ENCODE measurements around the gene SNAPC5. TPM values are rescaled to one million over a fixed set of nuclear protein-coding genes. Genes with fewer than 3 reads are reported as not detected.

The SNAPC5 gene
- polyA plus RNA-seq, 1 donor (not counting 4 experiments of a cell fraction or from before 2014, with no cell fraction given) = 16.1 TPM

DNA sequence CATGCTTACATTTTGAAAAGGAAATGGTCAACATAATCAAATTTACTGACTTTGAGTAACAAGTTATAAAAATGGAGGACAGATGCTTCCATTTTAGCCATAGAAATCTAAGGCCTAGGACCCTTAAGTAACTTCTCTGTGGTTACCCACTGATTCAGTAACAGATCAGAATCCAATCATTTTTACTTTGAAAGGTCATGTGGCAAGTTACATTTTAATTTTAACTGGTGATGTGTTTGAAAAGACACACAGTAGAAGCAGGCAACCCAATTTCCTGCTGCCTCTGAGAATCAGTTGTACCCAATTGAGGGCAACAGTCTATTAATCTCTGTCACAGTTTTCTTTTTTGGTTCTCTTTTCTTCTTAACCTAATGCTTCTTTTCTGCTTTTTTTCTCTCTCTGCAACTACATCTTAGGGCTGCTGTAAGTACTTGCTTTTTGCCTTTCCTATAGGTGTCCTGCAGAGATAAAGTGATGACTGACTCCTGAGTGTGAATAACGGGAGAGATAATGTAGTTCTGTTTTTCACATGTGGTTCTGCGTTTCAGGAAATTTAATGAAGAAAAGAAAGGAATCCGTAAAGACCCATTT, 10.8 kb upstream of the SNAPC5 start:
- FAIRE-seq = no peak
- Histone ChIP-seq H3K9me3 (ENCODE audit: control insufficient read depth, low read depth, low read length) (no peaks in the 10 kb centered on the region), H3K36me3 (ENCODE audit: control insufficient read depth in 2 of 2, extremely low read depth in 1 of 2, insufficient read depth in 2 of 2, low read length in 2 of 2) (peaks cover 2 to 5% of the 10 kb centered on the region in 2 experiments), H3K4me2 (ENCODE audit: control insufficient read depth, extremely low read depth, insufficient read depth, low read depth, low read length) (no peak overlapping the region), H2AFZ (ENCODE audit: control insufficient read depth, low read length) (no peak overlapping the region), H3K27me3 (ENCODE audit: control insufficient read depth, extremely low read depth, insufficient read depth, low read length) (no peaks in the 10 kb centered on the region), H4K20me1 (ENCODE audit: control insufficient read depth, extremely low read depth, insufficient read depth, low read length) (no peaks in the 10 kb centered on the region), H3K27ac (ENCODE audit: control insufficient read depth, insufficient read depth, low read length) (no peak overlapping the region), H3K9ac (ENCODE audit: control insufficient read depth, extremely low read depth, insufficient read depth, low read length) (no peak overlapping the region), H3K9me1 (ENCODE audit: control insufficient read depth, extremely low read depth, insufficient read depth, low read length) (no peaks in the 10 kb centered on the region), H3K4me3 (ENCODE audit: control insufficient read depth in 2 of 3, extremely low read depth in 1 of 3, insufficient read depth in 2 of 3, low read depth in 1 of 3, low read length in 3 of 3) (no peak overlapping the region), H3K4me1 (ENCODE audit: control insufficient read depth, extremely low read depth, insufficient read depth, low read length) (peaks cover 7% of the 10 kb centered on the region), H3K79me2 (ENCODE audit: control insufficient read depth, insufficient read depth, low read length) (peaks cover 45% of the 10 kb centered on the region)
- TF ChIP-seq, protein P1, sequence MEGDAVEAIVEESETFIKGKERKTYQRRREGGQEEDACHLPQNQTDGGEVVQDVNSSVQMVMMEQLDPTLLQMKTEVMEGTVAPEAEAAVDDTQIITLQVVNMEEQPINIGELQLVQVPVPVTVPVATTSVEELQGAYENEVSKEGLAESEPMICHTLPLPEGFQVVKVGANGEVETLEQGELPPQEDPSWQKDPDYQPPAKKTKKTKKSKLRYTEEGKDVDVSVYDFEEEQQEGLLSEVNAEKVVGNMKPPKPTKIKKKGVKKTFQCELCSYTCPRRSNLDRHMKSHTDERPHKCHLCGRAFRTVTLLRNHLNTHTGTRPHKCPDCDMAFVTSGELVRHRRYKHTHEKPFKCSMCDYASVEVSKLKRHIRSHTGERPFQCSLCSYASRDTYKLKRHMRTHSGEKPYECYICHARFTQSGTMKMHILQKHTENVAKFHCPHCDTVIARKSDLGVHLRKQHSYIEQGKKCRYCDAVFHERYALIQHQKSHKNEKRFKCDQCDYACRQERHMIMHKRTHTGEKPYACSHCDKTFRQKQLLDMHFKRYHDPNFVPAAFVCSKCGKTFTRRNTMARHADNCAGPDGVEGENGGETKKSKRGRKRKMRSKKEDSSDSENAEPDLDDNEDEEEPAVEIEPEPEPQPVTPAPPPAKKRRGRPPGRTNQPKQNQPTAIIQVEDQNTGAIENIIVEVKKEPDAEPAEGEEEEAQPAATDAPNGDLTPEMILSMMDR (optimal IDR thresholded peaks at IDR 0.05 in 1 of 3, IDR thresholded peaks at IDR 0.05 in 1 of 3, conservative IDR thresholded peaks at IDR 0.05 in 1 of 3; ENCODE audit: extremely low read depth in 1 of 3, insufficient read depth in 2 of 3, low read length in 3 of 3) = no peak
- no peak for TF ChIP-seq EZH2 (IDR thresholded peaks at IDR 0.05; ENCODE audit: low read length)
- DNase-seq (ENCODE audit: low read depth, low spot score) = no peak
- dilution Hi-C loops (cut with MboI; ENCODE audit: extremely low pct_ligation_motif_present, low sequenced_read_pairs) = no loop called here

DNA sequence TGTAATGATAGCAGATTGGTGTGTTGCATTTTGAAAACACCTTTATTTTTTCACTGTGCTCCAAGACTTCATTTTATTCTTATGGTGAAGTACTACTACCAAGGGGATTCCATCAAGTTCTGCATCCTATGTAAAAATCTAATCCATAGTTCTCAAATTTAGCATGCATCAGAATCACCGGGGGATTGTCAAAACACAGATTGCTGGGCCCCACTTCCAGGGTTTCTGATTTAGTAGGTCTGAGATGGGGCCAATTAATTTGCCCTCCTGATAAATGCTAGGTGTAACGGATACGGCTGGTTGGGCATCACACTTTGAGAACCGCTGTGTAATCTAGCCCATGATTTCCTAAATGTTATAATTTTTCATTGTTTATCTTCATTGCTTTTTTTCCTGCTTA, 8.3 kb upstream of the SNAPC5 start:
- H4K20me1 ChIP-seq (ENCODE audit: control insufficient read depth, extremely low read depth, insufficient read depth, low read length) = peaks cover 10% of the 10 kb centered on the region
- H3K9ac ChIP-seq (ENCODE audit: control insufficient read depth, extremely low read depth, insufficient read depth, low read length) = peak overlapping the region; percentile 98
- H3K4me3 ChIP-seq (ENCODE audit: control insufficient read depth in 2 of 3, extremely low read depth in 1 of 3, insufficient read depth in 2 of 3, low read depth in 1 of 3, low read length in 3 of 3) = peak overlapping the region; percentile 89 to 99 (median 98)
- H2AFZ ChIP-seq (ENCODE audit: control insufficient read depth, low read length) = peak overlapping the region; percentile 94
- no peaks in the 10 kb centered on the region for H3K9me3 ChIP-seq (ENCODE audit: control insufficient read depth, low read depth, low read length)
- peaks cover 13 to 26% of the 10 kb centered on the region in 2 experiments for H3K36me3 ChIP-seq (ENCODE audit: control insufficient read depth in 2 of 2, extremely low read depth in 1 of 2, insufficient read depth in 2 of 2, low read length in 2 of 2)
- H3K4me1 ChIP-seq (ENCODE audit: control insufficient read depth, extremely low read depth, insufficient read depth, low read length) = peaks cover 17% of the 10 kb centered on the region
- dilution Hi-C loops (cut with MboI; ENCODE audit: extremely low pct_ligation_motif_present, low sequenced_read_pairs) = no loop called here
- peak overlapping the region; percentile 99 for H3K27ac ChIP-seq (ENCODE audit: control insufficient read depth, insufficient read depth, low read length)
- no peaks in the 10 kb centered on the region for H3K9me1 ChIP-seq (ENCODE audit: control insufficient read depth, extremely low read depth, insufficient read depth, low read length)
- DNase-seq (ENCODE audit: low read depth, low spot score) (no peak), FAIRE-seq (no peak)
- TF ChIP-seq, protein P1 (optimal IDR thresholded peaks at IDR 0.05 in 1 of 3, IDR thresholded peaks at IDR 0.05 in 1 of 3, conservative IDR thresholded peaks at IDR 0.05 in 1 of 3; ENCODE audit: extremely low read depth in 1 of 3, insufficient read depth in 2 of 3, low read length in 3 of 3) = no peak
- no peak for TF ChIP-seq EZH2 (IDR thresholded peaks at IDR 0.05; ENCODE audit: low read length)
- peak overlapping the region; percentile 91 for H3K4me2 ChIP-seq (ENCODE audit: control insufficient read depth, extremely low read depth, insufficient read depth, low read depth, low read length)
- no peaks in the 10 kb centered on the region for H3K27me3 ChIP-seq (ENCODE audit: control insufficient read depth, extremely low read depth, insufficient read depth, low read length)
- H3K79me2 ChIP-seq (ENCODE audit: control insufficient read depth, insufficient read depth, low read length) = peaks cover 70% of the 10 kb centered on the region
